ENCODE measurements around the gene VTN. TPM values are rescaled to one million over a fixed set of nuclear protein-coding genes. Genes with fewer than 3 reads are reported as not detected.
A peak's percentile ranks its signal among the peaks of the same experiment; 100 is the strongest.

The VTN gene
- polyA plus RNA-seq, 1 donor (not counting 4 experiments of a cell fraction or from before 2014, with no cell fraction given), result not detected

DNA sequence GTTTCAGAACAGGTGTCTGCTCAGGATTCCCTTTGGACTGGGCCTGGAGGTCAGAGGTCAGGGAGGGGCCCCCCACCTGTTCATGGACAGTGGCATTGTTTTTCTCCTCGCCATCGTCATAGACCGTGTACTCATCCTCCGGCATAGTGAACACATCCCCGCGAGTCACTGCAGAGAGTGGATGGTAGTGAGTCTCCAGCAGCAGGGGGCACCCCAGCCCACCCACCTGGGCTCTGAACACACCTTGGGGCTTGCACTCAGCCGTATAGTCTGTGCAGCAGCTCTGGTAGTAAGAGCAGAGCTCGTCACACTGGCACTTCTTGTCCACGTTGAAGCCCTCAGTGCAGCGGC is 448 bp downstream of the VTN start:
- Histone ChIP-seq H3K4me3 (ENCODE audit: control insufficient read depth in 2 of 3, extremely low read depth in 1 of 3, insufficient read depth in 2 of 3, low read depth in 1 of 3, low read length in 3 of 3) (no peak overlapping the region), H4K20me1 (ENCODE audit: control insufficient read depth, extremely low read depth, insufficient read depth, low read length) (no peaks in the 10 kb centered on the region), H3K9ac (ENCODE audit: control insufficient read depth, extremely low read depth, insufficient read depth, low read length) (no peak overlapping the region), H2AFZ (ENCODE audit: control insufficient read depth, low read length) (no peak overlapping the region), H3K27me3 (ENCODE audit: control insufficient read depth, extremely low read depth, insufficient read depth, low read length) (peaks cover 18% of the 10 kb centered on the region), H3K36me3 (ENCODE audit: control insufficient read depth in 2 of 2, extremely low read depth in 1 of 2, insufficient read depth in 2 of 2, low read length in 2 of 2) (peaks cover 0 to 3% of the 10 kb centered on the region in 2 experiments), H3K9me3 (ENCODE audit: control insufficient read depth, low read depth, low read length) (no peaks in the 10 kb centered on the region), H3K79me2 (ENCODE audit: control insufficient read depth, insufficient read depth, low read length) (no peaks in the 10 kb centered on the region), H3K27ac (ENCODE audit: control insufficient read depth, insufficient read depth, low read length) (no peak overlapping the region), H3K4me2 (ENCODE audit: control insufficient read depth, extremely low read depth, insufficient read depth, low read depth, low read length) (no peak overlapping the region), H3K9me1 (ENCODE audit: control insufficient read depth, extremely low read depth, insufficient read depth, low read length) (no peaks in the 10 kb centered on the region), H3K4me1 (ENCODE audit: control insufficient read depth, extremely low read depth, insufficient read depth, low read length) (peaks cover 8% of the 10 kb centered on the region)
- TF ChIP-seq EZH2 (IDR thresholded peaks at IDR 0.05; ENCODE audit: low read length), result no peak
- TF ChIP-seq, protein P1, sequence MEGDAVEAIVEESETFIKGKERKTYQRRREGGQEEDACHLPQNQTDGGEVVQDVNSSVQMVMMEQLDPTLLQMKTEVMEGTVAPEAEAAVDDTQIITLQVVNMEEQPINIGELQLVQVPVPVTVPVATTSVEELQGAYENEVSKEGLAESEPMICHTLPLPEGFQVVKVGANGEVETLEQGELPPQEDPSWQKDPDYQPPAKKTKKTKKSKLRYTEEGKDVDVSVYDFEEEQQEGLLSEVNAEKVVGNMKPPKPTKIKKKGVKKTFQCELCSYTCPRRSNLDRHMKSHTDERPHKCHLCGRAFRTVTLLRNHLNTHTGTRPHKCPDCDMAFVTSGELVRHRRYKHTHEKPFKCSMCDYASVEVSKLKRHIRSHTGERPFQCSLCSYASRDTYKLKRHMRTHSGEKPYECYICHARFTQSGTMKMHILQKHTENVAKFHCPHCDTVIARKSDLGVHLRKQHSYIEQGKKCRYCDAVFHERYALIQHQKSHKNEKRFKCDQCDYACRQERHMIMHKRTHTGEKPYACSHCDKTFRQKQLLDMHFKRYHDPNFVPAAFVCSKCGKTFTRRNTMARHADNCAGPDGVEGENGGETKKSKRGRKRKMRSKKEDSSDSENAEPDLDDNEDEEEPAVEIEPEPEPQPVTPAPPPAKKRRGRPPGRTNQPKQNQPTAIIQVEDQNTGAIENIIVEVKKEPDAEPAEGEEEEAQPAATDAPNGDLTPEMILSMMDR (optimal IDR thresholded peaks at IDR 0.05 in 1 of 3, IDR thresholded peaks at IDR 0.05 in 1 of 3, conservative IDR thresholded peaks at IDR 0.05 in 1 of 3; ENCODE audit: extremely low read depth in 1 of 3, insufficient read depth in 2 of 3, low read length in 3 of 3), result peak in 1 of 3 experiments; percentile 35
- DNase-seq (ENCODE audit: low read depth, low spot score) (no peak), FAIRE-seq (no peak)
- dilution Hi-C loops (cut with MboI; ENCODE audit: extremely low pct_ligation_motif_present, low sequenced_read_pairs), result no loop called here

DNA sequence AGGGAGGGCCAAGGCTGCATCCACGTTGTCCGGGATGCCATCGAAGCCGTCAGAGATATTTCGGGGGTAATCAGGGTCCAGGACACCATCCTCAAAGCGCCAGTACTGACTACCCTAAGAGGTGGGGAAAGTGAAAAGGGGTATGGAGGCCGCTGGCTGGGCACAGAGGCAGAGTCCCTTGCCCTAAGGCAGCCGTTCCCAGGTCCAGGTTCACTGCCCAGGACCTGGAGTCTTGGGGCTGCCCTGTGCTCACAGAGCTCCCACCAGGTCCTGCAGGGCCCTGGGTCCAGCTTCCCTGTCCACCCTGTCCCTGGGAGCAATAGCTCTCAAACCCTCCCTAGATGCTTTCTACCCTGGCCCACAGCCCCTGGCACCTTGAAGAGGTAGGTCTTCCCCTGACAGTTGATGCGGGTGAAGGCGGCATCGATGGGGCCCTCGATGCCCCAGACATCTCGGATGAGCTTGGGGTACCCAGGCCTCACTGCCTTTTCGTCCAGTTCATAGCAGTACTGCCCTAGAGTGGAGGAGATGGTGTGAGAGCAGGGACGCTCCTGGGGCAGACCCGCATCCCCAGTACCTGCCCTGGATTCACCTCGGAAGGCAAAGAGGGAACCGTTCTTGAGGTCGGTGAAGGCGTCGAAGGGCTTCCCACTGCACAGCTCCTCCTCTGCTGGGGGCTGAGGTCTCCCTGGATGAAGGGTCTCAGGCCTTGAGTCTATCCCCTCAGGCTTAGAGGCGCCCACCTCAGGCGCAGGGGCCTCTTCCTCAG is 1.0 kb downstream of the VTN start:
- peaks cover 18% of the 10 kb centered on the region for H3K27me3 ChIP-seq (ENCODE audit: control insufficient read depth, extremely low read depth, insufficient read depth, low read length)
- TF ChIP-seq, protein P1 (optimal IDR thresholded peaks at IDR 0.05 in 1 of 3, IDR thresholded peaks at IDR 0.05 in 1 of 3, conservative IDR thresholded peaks at IDR 0.05 in 1 of 3; ENCODE audit: extremely low read depth in 1 of 3, insufficient read depth in 2 of 3, low read length in 3 of 3), result no peak
- TF ChIP-seq EZH2 (IDR thresholded peaks at IDR 0.05; ENCODE audit: low read length), result no peak
- no peaks in the 10 kb centered on the region for H3K9me1 ChIP-seq (ENCODE audit: control insufficient read depth, extremely low read depth, insufficient read depth, low read length)
- peaks cover 0 to 7% of the 10 kb centered on the region in 2 experiments for H3K36me3 ChIP-seq (ENCODE audit: control insufficient read depth in 2 of 2, extremely low read depth in 1 of 2, insufficient read depth in 2 of 2, low read length in 2 of 2)
- H4K20me1 ChIP-seq (ENCODE audit: control insufficient read depth, extremely low read depth, insufficient read depth, low read length), result no peaks in the 10 kb centered on the region
- H3K4me1 ChIP-seq (ENCODE audit: control insufficient read depth, extremely low read depth, insufficient read depth, low read length), result peaks cover 8% of the 10 kb centered on the region
- H3K79me2 ChIP-seq (ENCODE audit: control insufficient read depth, insufficient read depth, low read length), result no peaks in the 10 kb centered on the region
- no peak overlapping the region for H3K4me2 ChIP-seq (ENCODE audit: control insufficient read depth, extremely low read depth, insufficient read depth, low read depth, low read length)
- H3K27ac ChIP-seq (ENCODE audit: control insufficient read depth, insufficient read depth, low read length), result no peak overlapping the region
- H3K9ac ChIP-seq (ENCODE audit: control insufficient read depth, extremely low read depth, insufficient read depth, low read length), result no peak overlapping the region
- no peak for FAIRE-seq
- no peaks in the 10 kb centered on the region for H3K9me3 ChIP-seq (ENCODE audit: control insufficient read depth, low read depth, low read length)
- no peak overlapping the region for H3K4me3 ChIP-seq (ENCODE audit: control insufficient read depth in 2 of 3, extremely low read depth in 1 of 3, insufficient read depth in 2 of 3, low read depth in 1 of 3, low read length in 3 of 3)
- dilution Hi-C loops (cut with MboI; ENCODE audit: extremely low pct_ligation_motif_present, low sequenced_read_pairs), result no loop called here
- DNase-seq (ENCODE audit: low read depth, low spot score), result no peak
- no peak overlapping the region for H2AFZ ChIP-seq (ENCODE audit: control insufficient read depth, low read length)

Data from keratinocyte (primary cell).